K562 (cell line): ENCODE measurements around the gene SFN. TPM values are rescaled to one million over a fixed set of nuclear protein-coding genes. Genes with fewer than 3 reads are reported as not detected.

Source experiments
- CC2D1A ChIP-seq: fragments of 450-650 bp; IDR thresholded peaks from 2 replicates; pipeline ENCODE4 v1.6.1; 2017; ENCODE audit warnings: mild to moderate bottlenecking
- DEAF1 ChIP-seq: fragments of 450-650 bp; formaldehyde crosslinking; IDR thresholded peaks from 2 replicates; pipeline ENCODE4 v1.4.0; 2020; ENCODE audit warnings: mild to moderate bottlenecking, moderate library complexity
- FOSL1 ChIP-seq: fragments of 200-800 bp; sonication (Bioruptor generic); conservative IDR thresholded peaks from 2 replicates; pipeline ENCODE4 v1.6.1; 2016; ENCODE audit warnings: missing genetic modification characterization, missing compliant biosample characterization
- MAFK ChIP-seq: IDR thresholded peaks from 2 replicates; pipeline ENCODE4 v1.6.1; 2011; ENCODE audit warnings: low read length, improper control_type of control experiment
- MTA3 ChIP-seq: fragments of 450-650 bp; formaldehyde crosslinking; IDR thresholded peaks from 2 replicates; pipeline ENCODE4 v1.6.1; 2017; ENCODE audit warnings: mild to moderate bottlenecking, borderline replicate concordance
- NFE2 ChIP-seq: IDR thresholded peaks from 2 replicates; pipeline ENCODE4 v1.6.1; 2014; ENCODE audit warnings: antibody characterized with exemption, low read depth
- SMARCC2 ChIP-seq: fragments of 450-650 bp; IDR thresholded peaks from 2 replicates; pipeline ENCODE4 v1.6.1; 2017; ENCODE audit warnings: antibody characterized with exemption, moderate library complexity, mild to moderate bottlenecking, low read depth
- SMC3 ChIP-seq: conservative IDR thresholded peaks from 2 replicates; pipeline ENCODE4 v1.6.1; 2011; ENCODE audit warnings: low read depth, low read length, improper control_type of control experiment; ENCODE audit not compliant: insufficient read depth
- YY1 ChIP-seq, 3 experiments: IDR thresholded peaks; 2 replicates each; pipeline ENCODE4 v1.6.1; 2011; ENCODE audit warnings: low read length in 2 of 3, mild to moderate bottlenecking in 2 of 3, moderate library complexity in 2 of 3, borderline replicate concordance in 1 of 3, control low read depth in 1 of 3, low read depth in 1 of 3; ENCODE audit not compliant: insufficient read depth in 3 of 3, insufficient replicate concordance in 2 of 3, control insufficient read depth in 1 of 3, insufficient read length in 1 of 3; ENCODE audit errors: extremely low read depth in 1 of 3
- polyA plus RNA-seq, 8 experiments: library from polyadenylated mRNA; depleted of rRNA in 4 of 8; stranded (reverse) in 5 of 8; unstranded in 3 of 8; fragments of >200 nt; fragmentation: Nextera tagmentation in 2 of 8; fragmentation: Illumina TruSeq in 1 of 8; extraction: Ambion mirVana in 2 of 8; extraction: Trizol in 1 of 8; gene quantifications; 2 replicates each; pipeline versions ENCODE4 v1.2.1 to v1.2.3, GENCODE V29; 2011 to 2014; ENCODE audit warnings: inconsistent platforms in 1 of 8, missing spikeins in 1 of 8
- total RNA-seq, 7 experiments: library from RNA; depleted of rRNA in 6 of 7; stranded (reverse); fragments of >200 nt in 6 of 7; fragmentation: Illumina TruSeq in 2 of 7; extraction: Trizol in 2 of 7; gene quantifications; 2 replicates each; pipeline versions ENCODE4 v1.2.1 to v1.2.3, GENCODE V29; 2011 to 2021; ENCODE audit warnings: low replicate concordance in 1 of 7
- TF ChIP-seq, protein P1 (sequence below), 2 experiments: fragments of 450-650 bp; formaldehyde crosslinking in 1 of 2; IDR thresholded peaks; 2 replicates each; pipeline versions ENCODE4 v1.4.0 to v1.6.1; 2014 to 2020; ENCODE audit warnings: mild to moderate bottlenecking in 2 of 2, borderline replicate concordance in 1 of 2, low read depth in 1 of 2

The SFN gene
- total and polyA plus RNA-seq, 9 of the 15 experiments (the other 6 are each of a cell fraction or from before 2014, with no cell fraction given), result 0.10 to 3.8 (median 2.0) TPM

- TF ChIP-seq, protein P1, sequence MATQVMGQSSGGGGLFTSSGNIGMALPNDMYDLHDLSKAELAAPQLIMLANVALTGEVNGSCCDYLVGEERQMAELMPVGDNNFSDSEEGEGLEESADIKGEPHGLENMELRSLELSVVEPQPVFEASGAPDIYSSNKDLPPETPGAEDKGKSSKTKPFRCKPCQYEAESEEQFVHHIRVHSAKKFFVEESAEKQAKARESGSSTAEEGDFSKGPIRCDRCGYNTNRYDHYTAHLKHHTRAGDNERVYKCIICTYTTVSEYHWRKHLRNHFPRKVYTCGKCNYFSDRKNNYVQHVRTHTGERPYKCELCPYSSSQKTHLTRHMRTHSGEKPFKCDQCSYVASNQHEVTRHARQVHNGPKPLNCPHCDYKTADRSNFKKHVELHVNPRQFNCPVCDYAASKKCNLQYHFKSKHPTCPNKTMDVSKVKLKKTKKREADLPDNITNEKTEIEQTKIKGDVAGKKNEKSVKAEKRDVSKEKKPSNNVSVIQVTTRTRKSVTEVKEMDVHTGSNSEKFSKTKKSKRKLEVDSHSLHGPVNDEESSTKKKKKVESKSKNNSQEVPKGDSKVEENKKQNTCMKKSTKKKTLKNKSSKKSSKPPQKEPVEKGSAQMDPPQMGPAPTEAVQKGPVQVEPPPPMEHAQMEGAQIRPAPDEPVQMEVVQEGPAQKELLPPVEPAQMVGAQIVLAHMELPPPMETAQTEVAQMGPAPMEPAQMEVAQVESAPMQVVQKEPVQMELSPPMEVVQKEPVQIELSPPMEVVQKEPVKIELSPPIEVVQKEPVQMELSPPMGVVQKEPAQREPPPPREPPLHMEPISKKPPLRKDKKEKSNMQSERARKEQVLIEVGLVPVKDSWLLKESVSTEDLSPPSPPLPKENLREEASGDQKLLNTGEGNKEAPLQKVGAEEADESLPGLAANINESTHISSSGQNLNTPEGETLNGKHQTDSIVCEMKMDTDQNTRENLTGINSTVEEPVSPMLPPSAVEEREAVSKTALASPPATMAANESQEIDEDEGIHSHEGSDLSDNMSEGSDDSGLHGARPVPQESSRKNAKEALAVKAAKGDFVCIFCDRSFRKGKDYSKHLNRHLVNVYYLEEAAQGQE (IDR thresholded peaks at IDR 0.05; ENCODE audit: borderline replicate concordance), result peak; percentile 84
- TF ChIP-seq, protein P1 (CRISPR knock-in tag; IDR thresholded peaks at IDR 0.05; ENCODE audit: low read depth), result no peak
- TF ChIP-seq CC2D1A (0 out of 2 replicates have a peak, but pooled peaks have one; percentile 44), SMARCC2 (no peak), YY1 (IDR thresholded peaks at IDR 0.05; ENCODE audit: borderline replicate concordance in 1 of 3, control insufficient read depth in 1 of 3, extremely low read depth in 1 of 3, insufficient read depth in 3 of 3, insufficient read length in 1 of 3, insufficient replicate concordance in 2 of 3, low read depth in 1 of 3, low read length in 2 of 3) (peak in 1 of 3 experiments; percentile 32), NFE2 (0 out of 2 replicates have a peak, but pooled peaks have one; percentile 35), SMC3 (peak; percentile 94), FOSL1 (no peak), MAFK (0 out of 2 replicates have a peak, but pooled peaks have one; percentile 3), DEAF1 (CRISPR knock-in tag) (peak; percentile 75), MTA3 (peak; percentile 35; the same call in 1 of the 2 replicates)
These were observed 9.8 kb upstream of the SFN start (continued) for GRCh38 chr1:26853156-26853555.
